Smooth muscle cell (in vitro differentiated cells): ENCODE results near the gene NPR3. TPM values are rescaled to one million over a fixed set of nuclear protein-coding genes. Genes with fewer than 3 reads are reported as not detected.

ENCODE experiments used
- DNase-seq: peaks from one replicate; lab custom pipeline; 2025; ENCODE audit not compliant: unreplicated experiment; lab: John Stamatoyannopoulos, UW
- H2AFZ ChIP-seq: fragments of 200-600 bp; sonication (generic); 2 replicates; pipeline ENCODE4 v1.6.0; 2016; ENCODE audit warnings: antibody characterized with exemption, low read depth, mild to moderate bottlenecking
- H3F3A ChIP-seq: fragments of 200-600 bp; sonication (generic); 2 replicates; pipeline ENCODE4 v1.6.0; 2017; ENCODE audit warnings: antibody characterized with exemption, low read depth
- H3K27ac ChIP-seq: fragments of 200-600 bp; sonication (generic); 2 replicates; pipeline ENCODE4 v1.5.1; 2016; ENCODE audit warnings: low read depth, mild to moderate bottlenecking
- H3K27me3 ChIP-seq: fragments of 200-600 bp; sonication (generic); 2 replicates; pipeline ENCODE4 v1.6.1; 2016; ENCODE audit warnings: low read depth, mild to moderate bottlenecking
- H3K36me3 ChIP-seq: fragments of 200-600 bp; sonication (generic); 2 replicates; pipeline ENCODE4 v1.5.1; 2016; ENCODE audit warnings: low read depth
- H3K4me1 ChIP-seq: fragments of 200-600 bp; sonication (generic); 2 replicates; pipeline ENCODE4 v1.5.1; 2016; ENCODE audit warnings: low read depth
- H3K4me2 ChIP-seq: fragments of 200-600 bp; sonication (generic); 2 replicates; pipeline ENCODE4 v1.6.0; 2016; ENCODE audit warnings: mild to moderate bottlenecking
- H3K4me3 ChIP-seq: fragments of 200-600 bp; sonication (generic); 2 replicates; pipeline ENCODE4 v1.5.1; 2016; ENCODE audit warnings: mild to moderate bottlenecking
- H3K79me2 ChIP-seq: fragments of 200-600 bp; sonication (generic); 2 replicates; pipeline ENCODE4 v1.6.0; 2016; ENCODE audit warnings: low read depth, mild to moderate bottlenecking
- H3K9ac ChIP-seq: fragments of 200-600 bp; sonication (generic); 2 replicates; pipeline ENCODE4 v1.6.0; 2016; ENCODE audit warnings: low read depth
- H3K9me3 ChIP-seq: fragments of 200-600 bp; sonication (generic); replicated peaks from 2 replicates; pipeline ENCODE4 v1.5.1; 2016; ENCODE audit warnings: low read depth
- H4K20me1 ChIP-seq: fragments of 200-600 bp; sonication (generic); 2 replicates; pipeline ENCODE4 v1.6.0; 2016; ENCODE audit warnings: low read depth
- WGBS: methylation state at CpG from one replicate; pipeline ENCODE4 v1.1.7; 2016; ENCODE audit warnings: low lambda C conversion rate; 5-methylcytosine and 5-hydroxymethylcytosine counted together
- polyA plus RNA-seq: library from polyadenylated mRNA; unstranded; fragments of >200 nt; fragmentation: Nextera tagmentation; extraction: Ambion mirVana; gene quantifications from 2 replicates; pipeline ENCODE4 v1.2.1, GENCODE V29; 2016
- total RNA-seq: library from RNA; depleted of rRNA; stranded (reverse); fragments of >200 nt; gene quantifications from 2 replicates; pipeline ENCODE4 v1.2.3, GENCODE V29; 2014
- TF ChIP-seq, protein P1 (sequence below): fragments of 200-600 bp; sonication (generic); IDR thresholded peaks from 2 replicates; pipeline ENCODE4 v1.5.1; 2017; ENCODE audit warnings: borderline replicate concordance, mild to moderate bottlenecking, antibody characterized with exemption; ENCODE audit not compliant: insufficient read depth, poor library complexity, severe bottlenecking

NPR3 gene
- total and polyA plus RNA-seq, 2 experiments from 2014 or later: 2.5 to 5.4 TPM

DNA sequence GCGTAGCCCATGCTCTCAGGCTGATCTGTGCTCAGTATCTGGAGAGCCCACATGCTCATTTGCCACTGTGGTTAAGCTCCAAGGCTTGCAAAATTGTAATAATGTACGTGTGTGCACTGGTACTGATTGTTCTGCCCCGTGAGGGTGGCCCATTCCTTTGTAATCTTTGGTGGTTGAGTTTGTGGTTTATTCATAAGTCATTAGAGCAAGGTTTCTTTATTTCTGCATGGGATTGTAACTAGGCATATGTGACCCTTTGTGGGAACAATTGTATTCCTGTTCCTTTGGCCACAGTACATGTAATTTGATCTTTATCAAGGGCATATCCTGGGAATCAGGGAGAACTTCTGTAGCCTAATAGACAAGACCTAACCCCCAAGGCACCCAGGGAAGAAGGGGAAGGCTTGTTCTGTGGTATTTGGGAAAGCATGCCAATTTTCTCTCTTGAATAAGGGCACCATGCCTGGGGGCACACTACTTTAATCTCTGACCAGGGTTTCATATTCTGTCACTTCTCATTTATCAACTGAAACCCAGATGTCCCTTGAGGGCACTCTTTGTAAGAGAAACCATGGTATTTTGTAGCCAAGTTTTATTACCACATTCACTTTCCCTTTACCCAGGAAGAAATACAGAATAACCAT lies 74.6 kb downstream of the NPR3 start:
- no peaks in the 10 kb centered on the region for H3K36me3 ChIP-seq
- no peak overlapping the region for H2AFZ ChIP-seq
- H3K9me3 ChIP-seq: no peaks in the 10 kb centered on the region
- WGBS: 70% methylated on average over 3 of the region's 3 CpGs
- H3F3A ChIP-seq: no peaks in the 10 kb centered on the region
- H3K27ac ChIP-seq: no peak overlapping the region
- no peak overlapping the region for H3K4me3 ChIP-seq
- H3K79me2 ChIP-seq: no peaks in the 10 kb centered on the region
- no peaks in the 10 kb centered on the region for H3K4me1 ChIP-seq
- TF ChIP-seq, protein P1, sequence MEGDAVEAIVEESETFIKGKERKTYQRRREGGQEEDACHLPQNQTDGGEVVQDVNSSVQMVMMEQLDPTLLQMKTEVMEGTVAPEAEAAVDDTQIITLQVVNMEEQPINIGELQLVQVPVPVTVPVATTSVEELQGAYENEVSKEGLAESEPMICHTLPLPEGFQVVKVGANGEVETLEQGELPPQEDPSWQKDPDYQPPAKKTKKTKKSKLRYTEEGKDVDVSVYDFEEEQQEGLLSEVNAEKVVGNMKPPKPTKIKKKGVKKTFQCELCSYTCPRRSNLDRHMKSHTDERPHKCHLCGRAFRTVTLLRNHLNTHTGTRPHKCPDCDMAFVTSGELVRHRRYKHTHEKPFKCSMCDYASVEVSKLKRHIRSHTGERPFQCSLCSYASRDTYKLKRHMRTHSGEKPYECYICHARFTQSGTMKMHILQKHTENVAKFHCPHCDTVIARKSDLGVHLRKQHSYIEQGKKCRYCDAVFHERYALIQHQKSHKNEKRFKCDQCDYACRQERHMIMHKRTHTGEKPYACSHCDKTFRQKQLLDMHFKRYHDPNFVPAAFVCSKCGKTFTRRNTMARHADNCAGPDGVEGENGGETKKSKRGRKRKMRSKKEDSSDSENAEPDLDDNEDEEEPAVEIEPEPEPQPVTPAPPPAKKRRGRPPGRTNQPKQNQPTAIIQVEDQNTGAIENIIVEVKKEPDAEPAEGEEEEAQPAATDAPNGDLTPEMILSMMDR: no peak
- H3K4me2 ChIP-seq: no peak overlapping the region
- DNase-seq: no peak
- no peak overlapping the region for H3K9ac ChIP-seq
- no peaks in the 10 kb centered on the region for H4K20me1 ChIP-seq
- peaks cover 7% of the 10 kb centered on the region for H3K27me3 ChIP-seq

DNA sequence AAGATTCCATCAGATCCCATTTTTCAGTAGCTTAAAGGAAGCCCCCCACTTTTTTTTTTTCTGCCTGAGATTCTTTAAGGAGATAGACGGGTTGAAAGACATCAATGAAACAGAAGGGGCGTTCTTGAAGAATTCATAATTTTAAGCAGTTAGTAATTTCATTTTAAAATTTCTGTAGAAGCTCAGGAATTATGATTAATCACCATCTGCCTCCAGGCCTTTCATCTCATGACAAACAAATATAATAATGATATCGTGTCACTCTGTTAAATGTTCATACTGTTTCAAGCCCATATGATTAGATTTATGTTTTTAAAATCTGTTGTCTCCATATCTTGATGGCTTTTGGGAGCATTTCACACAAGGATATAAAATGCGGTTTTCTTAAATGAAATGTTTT lies 75.2 kb downstream of the NPR3 start:
- WGBS: 92% methylated on average over 4 of the region's 4 CpGs
- no peaks in the 10 kb centered on the region for H3K79me2 ChIP-seq
- H3K4me3 ChIP-seq: no peak overlapping the region
- H3F3A ChIP-seq: no peaks in the 10 kb centered on the region
- H3K36me3 ChIP-seq: no peaks in the 10 kb centered on the region
- H3K9ac ChIP-seq: no peak overlapping the region
- H2AFZ ChIP-seq: no peak overlapping the region
- no peak overlapping the region for H3K4me2 ChIP-seq
- TF ChIP-seq, protein P1: no peak
- H4K20me1 ChIP-seq: no peaks in the 10 kb centered on the region
- no peak overlapping the region for H3K27ac ChIP-seq
- peaks cover 7% of the 10 kb centered on the region for H3K27me3 ChIP-seq
- DNase-seq: no peak
- no peaks in the 10 kb centered on the region for H3K4me1 ChIP-seq
- H3K9me3 ChIP-seq: no peaks in the 10 kb centered on the region

DNA sequence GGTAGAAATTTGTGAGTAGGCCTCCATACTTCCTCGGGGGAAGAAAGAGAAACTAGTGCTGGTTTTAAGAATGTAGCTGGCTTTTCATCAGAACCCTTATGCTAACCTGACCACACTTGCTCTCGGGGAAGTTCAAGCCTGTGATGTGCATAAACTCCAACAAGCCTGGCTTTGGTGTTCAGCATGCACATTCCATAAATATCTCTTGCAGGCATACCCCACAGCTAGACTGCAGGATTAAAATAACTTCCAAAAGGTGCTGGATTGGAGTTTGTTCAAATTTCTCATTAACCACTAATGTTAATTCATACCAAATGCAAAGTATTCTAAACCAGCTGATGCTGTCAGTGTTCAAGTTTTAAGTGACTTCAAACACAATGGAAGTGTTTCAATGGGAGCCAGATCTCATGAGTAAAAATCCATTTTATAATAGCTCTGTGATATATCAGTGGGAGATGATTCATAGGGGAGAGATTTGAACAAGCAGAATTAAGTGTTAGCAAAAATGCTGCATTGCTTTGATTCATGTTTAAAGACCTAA lies 79.4 kb downstream of the NPR3 start:
- Histone ChIP-seq H3K4me2 (no peak overlapping the region), H3K9me3 (no peaks in the 10 kb centered on the region), H3K4me1 (no peaks in the 10 kb centered on the region), H3K9ac (no peak overlapping the region), H3K4me3 (no peak overlapping the region), H3F3A (no peaks in the 10 kb centered on the region), H3K79me2 (no peaks in the 10 kb centered on the region), H3K36me3 (no peaks in the 10 kb centered on the region), H3K27ac (no peak overlapping the region), H2AFZ (no peak overlapping the region), H3K27me3 (peaks cover 7% of the 10 kb centered on the region), H4K20me1 (no peaks in the 10 kb centered on the region)
- 51% methylated on average over 2 of the region's 2 CpGs for WGBS
- no peak for DNase-seq
- TF ChIP-seq, protein P1: no peak
